Activated CD8-positive, alpha-beta T cell treated with anti-CD3 and anti-CD28 coated beads, Interleukin-2, amount 10 ng/mL, durations not matched to agents 7 days and 5 days (primary cell): ENCODE data around the gene OPRL1. TPM values are rescaled to one million over a fixed set of nuclear protein-coding genes. Genes with fewer than 3 reads are reported as not detected.

Source experiments
- ATAC-seq: fragments of 150-1000 bp; cut with Tn5 transposase; one replicate; pipeline ENCODE4 v1.10.0; 2021; ENCODE audit warnings: moderate library complexity
- CTCF ChIA-PET: fragments of 350-600 bp; sonication (Branson Sonifier 250); formaldehyde crosslinking; loops from one replicate; lab custom pipeline; 2021; ENCODE audit warnings: antibody characterized with exemption; lab: Charles Lee
- POLR2A ChIA-PET: fragments of 350-600 bp; sonication (Branson Sonifier 250); formaldehyde crosslinking; loops from one replicate; lab custom pipeline; 2021; ENCODE audit warnings: antibody characterized with exemption; lab: Charles Lee
- DNase-seq: peaks from one replicate; pipeline ENCODE4 v3.0.0-alpha.2; 2020
- H3K27ac Mint-ChIP-seq: one replicate; pipeline ENCODE4 v1.8.0; 2021; ENCODE audit warnings: mild to moderate bottlenecking, mixed read lengths
- H3K27me3 Mint-ChIP-seq: one replicate; pipeline ENCODE4 v1.8.0; 2021; ENCODE audit warnings: low read depth, mixed read lengths
- H3K36me3 Mint-ChIP-seq: one replicate; pipeline ENCODE4 v1.8.0; 2021; ENCODE audit warnings: low read depth, mixed read lengths
- H3K4me1 Mint-ChIP-seq: one replicate; pipeline ENCODE4 v1.8.0; 2021; ENCODE audit warnings: low read depth, mixed read lengths
- H3K4me3 Mint-ChIP-seq: one replicate; pipeline ENCODE4 v1.8.0; 2021; ENCODE audit warnings: mild to moderate bottlenecking, mixed read lengths
- H3K9me3 Mint-ChIP-seq: one replicate; pipeline ENCODE4 v1.8.0; 2022; ENCODE audit warnings: mixed read lengths; ENCODE audit not compliant: insufficient read depth
- total RNA-seq, 2 experiments: library from RNA; stranded (reverse); gene quantifications; one replicate each; pipeline ENCODE4 v1.2.3, GENCODE V29; 2021

Gene OPRL1
- total RNA-seq, 2 experiments from 2014 or later: 1.5 to 2.0 TPM

- ATAC-seq (peak; percentile 24), DNase-seq (no peak)
- Mint-ChIP-seq H3K27me3 (peaks cover 8% of the 10 kb centered on the region), H3K9me3 (no peaks in the 10 kb centered on the region), H3K4me3 (no peak overlapping the region), H3K27ac (no peak overlapping the region), H3K36me3 (no peaks in the 10 kb centered on the region), H3K4me1 (no peaks in the 10 kb centered on the region)
- POLR2A ChIA-PET: no interaction called here
- CTCF ChIA-PET: no interaction called here
Measured at GRCh38 chr20:64092258-64093012, 12.6 kb downstream of the OPRL1 start.

GRCh38 chr20:64093013-64093503 lies 13.2 kb downstream of the OPRL1 start:
- peaks cover 8% of the 10 kb centered on the region for H3K27me3 Mint-ChIP-seq
- H3K9me3 Mint-ChIP-seq: no peaks in the 10 kb centered on the region
- no peak overlapping the region for H3K27ac Mint-ChIP-seq
- H3K4me3 Mint-ChIP-seq: no peak overlapping the region
- no peaks in the 10 kb centered on the region for H3K36me3 Mint-ChIP-seq
- ChIA-PET CTCF (no interaction called here), POLR2A (no interaction called here)
- no peak for DNase-seq
- H3K4me1 Mint-ChIP-seq: no peaks in the 10 kb centered on the region
- no peak for ATAC-seq

GRCh38 chr20:64095455-64095854 lies 15.6 kb downstream of the OPRL1 start:
- CTCF ChIA-PET: no interaction called here
- H3K36me3 Mint-ChIP-seq: no peaks in the 10 kb centered on the region
- POLR2A ChIA-PET: no interaction called here
- no peaks in the 10 kb centered on the region for H3K27me3 Mint-ChIP-seq
- H3K27ac Mint-ChIP-seq: no peak overlapping the region
- DNase-seq: no peak
- no peaks in the 10 kb centered on the region for H3K9me3 Mint-ChIP-seq
- no peak overlapping the region for H3K4me3 Mint-ChIP-seq
- ATAC-seq: peak; percentile 13
- H3K4me1 Mint-ChIP-seq: peaks cover 5% of the 10 kb centered on the region

GRCh38 chr20:64095927-64096326 lies 16.0 kb downstream of the OPRL1 start:
- ATAC-seq (peak; percentile 17), DNase-seq (no peak)
- Mint-ChIP-seq H3K27me3 (peaks cover 2% of the 10 kb centered on the region), H3K36me3 (no peaks in the 10 kb centered on the region), H3K27ac (no peak overlapping the region), H3K9me3 (no peaks in the 10 kb centered on the region), H3K4me3 (no peak overlapping the region), H3K4me1 (peaks cover 10% of the 10 kb centered on the region)
- ChIA-PET CTCF (no interaction called here), POLR2A (no interaction called here)

- H3K4me1 Mint-ChIP-seq: peaks cover 16% of the 10 kb centered on the region
- ChIA-PET POLR2A (no interaction called here), CTCF (no interaction called here)
- H3K27ac Mint-ChIP-seq: no peak overlapping the region
- peaks cover 8% of the 10 kb centered on the region for H3K27me3 Mint-ChIP-seq
- H3K4me3 Mint-ChIP-seq: no peak overlapping the region
- no peaks in the 10 kb centered on the region for H3K36me3 Mint-ChIP-seq
- no peak for DNase-seq
- no peak for ATAC-seq
- no peaks in the 10 kb centered on the region for H3K9me3 Mint-ChIP-seq
Measured at GRCh38 chr20:64096535-64096934, 16.7 kb downstream of the OPRL1 start.

- no peaks in the 10 kb centered on the region for H3K9me3 Mint-ChIP-seq
Measured at GRCh38 chr20:64098471-64099013, 18.7 kb downstream of the OPRL1 start.

GRCh38 chr20:64099086-64099786 lies 19.4 kb downstream of the OPRL1 start:
- Mint-ChIP-seq H3K4me1 (peaks cover 20% of the 10 kb centered on the region), H3K9me3 (no peaks in the 10 kb centered on the region), H3K27ac (no peak overlapping the region), H3K27me3 (peaks cover 21% of the 10 kb centered on the region), H3K4me3 (no peak overlapping the region), H3K36me3 (no peaks in the 10 kb centered on the region)
- CTCF ChIA-PET: interaction anchor here (1.2 to 1.3 kb wide), 2 partner anchors 15 to 21 kb away, joined by 3 to 5 read pairs; partner anchors contain the start of gene LKAAEAR1
- DNase-seq (no peak), ATAC-seq (no peak)
- POLR2A ChIA-PET: interaction anchor here (1.1 kb wide), 1 partner anchor 33 kb away, joined by 3 read pairs; no protein-coding TSS in a partner anchor

More at GRCh38 chr20:64098471-64099013, 18.7 kb downstream of the OPRL1 start:
- Mint-ChIP-seq H3K36me3 (no peaks in the 10 kb centered on the region), H3K27me3 (peaks cover 17% of the 10 kb centered on the region), H3K4me3 (no peak overlapping the region), H3K4me1 (peaks cover 20% of the 10 kb centered on the region), H3K27ac (no peak overlapping the region)
- no peak for ATAC-seq
- ChIA-PET POLR2A (interaction anchor here (1.1 kb wide), 1 partner anchor 32 kb away, joined by 3 read pairs; no protein-coding TSS in a partner anchor), CTCF (interaction anchor here (1.3 kb wide), 1 partner anchor 14 kb away, joined by 5 read pairs; the partner anchor contains the start of gene LKAAEAR1)
- no peak for DNase-seq

GRCh38 chr20:64099880-64100565 lies 20.1 kb downstream of the OPRL1 start:
- Mint-ChIP-seq H3K36me3 (no peaks in the 10 kb centered on the region), H3K4me3 (no peak overlapping the region), H3K9me3 (no peaks in the 10 kb centered on the region), H3K27ac (no peak overlapping the region), H3K4me1 (peaks cover 20% of the 10 kb centered on the region), H3K27me3 (peaks cover 21% of the 10 kb centered on the region)
- ATAC-seq (peak; percentile 17), DNase-seq (no peak)
- ChIA-PET POLR2A (no interaction called here), CTCF (interaction anchor here (1.0 to 1.3 kb wide), 3 partner anchors 16 to 22 kb away, joined by 3 to 5 read pairs (median 4); partner anchors contain the start of gene LKAAEAR1)

GRCh38 chr20:64100566-64100888 lies 20.6 kb downstream of the OPRL1 start:
- Mint-ChIP-seq H3K9me3 (no peaks in the 10 kb centered on the region), H3K36me3 (no peaks in the 10 kb centered on the region), H3K27ac (no peak overlapping the region), H3K27me3 (peaks cover 21% of the 10 kb centered on the region), H3K4me1 (peaks cover 20% of the 10 kb centered on the region), H3K4me3 (no peak overlapping the region)
- ChIA-PET CTCF (interaction anchor here (1.0 to 1.2 kb wide), 2 partner anchors 17 to 22 kb away, joined by 3 to 4 read pairs; partner anchors contain the start of gene LKAAEAR1), POLR2A (no interaction called here)
- no peak for ATAC-seq
- no peak for DNase-seq

- no peak overlapping the region for H3K27ac Mint-ChIP-seq
- no peak for DNase-seq
- peaks cover 20% of the 10 kb centered on the region for H3K4me1 Mint-ChIP-seq
- no peak for ATAC-seq
- no peaks in the 10 kb centered on the region for H3K9me3 Mint-ChIP-seq
- CTCF ChIA-PET: interaction anchor here (0.8 to 2.1 kb wide), 5 partner anchors 10 to 22 kb away, joined by 3 to 5 read pairs (median 4); partner anchors contain the start of genes LKAAEAR1 and RGS19
- H3K36me3 Mint-ChIP-seq: no peaks in the 10 kb centered on the region
- no peak overlapping the region for H3K4me3 Mint-ChIP-seq
- POLR2A ChIA-PET: no interaction called here
- H3K27me3 Mint-ChIP-seq: peaks cover 21% of the 10 kb centered on the region
Measured at GRCh38 chr20:64100946-64101688, 21.2 kb downstream of the OPRL1 start.
